Mucosa of stomach (tissue), 1 donor: ENCODE measurements around the gene S1PR3.

Experiments used
- H3K27me3 ChIP-seq: one replicate; pipeline ENCODE4 v1.7.0; 2013; ENCODE audit warnings: mild to moderate bottlenecking, low read length; ENCODE audit not compliant: control insufficient read depth, insufficient read depth
- H3K36me3 ChIP-seq: one replicate; pipeline ENCODE4 v1.7.0; 2013; ENCODE audit warnings: low read length; ENCODE audit not compliant: control insufficient read depth, insufficient read depth
- H3K4me1 ChIP-seq: one replicate; pipeline ENCODE4 v1.7.0; 2013; ENCODE audit warnings: mild to moderate bottlenecking, low read length; ENCODE audit not compliant: control insufficient read depth, insufficient read depth
- H3K4me3 ChIP-seq: one replicate; pipeline ENCODE4 v1.7.0; 2013; ENCODE audit warnings: low read length
- H3K9ac ChIP-seq: one replicate; pipeline ENCODE4 v1.7.0; 2013; ENCODE audit warnings: mild to moderate bottlenecking, low read length, moderate library complexity
- H3K9me3 ChIP-seq: one replicate; pipeline ENCODE4 v1.7.0; 2013; ENCODE audit warnings: mild to moderate bottlenecking, low read length, moderate library complexity; ENCODE audit not compliant: control insufficient read depth
- donor health status: Pancreatic carcinoma.

S1PR3 gene

GRCh38 chr9:88996921-88997235, 5.6 kb downstream of the S1PR3 start:
- Histone ChIP-seq H3K9me3 (no peaks in the 10 kb centered on the region), H3K9ac (no peak overlapping the region), H3K36me3 (no peaks in the 10 kb centered on the region), H3K27me3 (peaks cover 16% of the 10 kb centered on the region), H3K4me3 (no peak overlapping the region), H3K4me1 (peaks cover 25% of the 10 kb centered on the region)

GRCh38 chr9:88997646-88998045, 6.4 kb downstream of the S1PR3 start:
- Histone ChIP-seq H3K9me3 (no peaks in the 10 kb centered on the region), H3K36me3 (no peaks in the 10 kb centered on the region), H3K4me3 (no peak overlapping the region), H3K4me1 (peaks cover 19% of the 10 kb centered on the region), H3K9ac (no peak overlapping the region), H3K27me3 (peaks cover 9% of the 10 kb centered on the region)

- Histone ChIP-seq H3K9ac (no peak overlapping the region), H3K27me3 (peaks cover 8% of the 10 kb centered on the region), H3K4me1 (peaks cover 13% of the 10 kb centered on the region), H3K36me3 (no peaks in the 10 kb centered on the region), H3K4me3 (no peak overlapping the region), H3K9me3 (no peaks in the 10 kb centered on the region)
These were observed 7.2 kb downstream of the S1PR3 start for GRCh38 chr9:88998503-88998902.

GRCh38 chr9:88998911-88999310, 7.6 kb downstream of the S1PR3 start:
- Histone ChIP-seq H3K36me3 (no peaks in the 10 kb centered on the region), H3K27me3 (peaks cover 8% of the 10 kb centered on the region), H3K9me3 (no peaks in the 10 kb centered on the region), H3K4me3 (no peak overlapping the region), H3K4me1 (peaks cover 13% of the 10 kb centered on the region), H3K9ac (no peak overlapping the region)

- Histone ChIP-seq H3K36me3 (no peaks in the 10 kb centered on the region), H3K27me3 (peaks cover 8% of the 10 kb centered on the region), H3K9ac (no peak overlapping the region), H3K9me3 (no peaks in the 10 kb centered on the region), H3K4me3 (no peak overlapping the region), H3K4me1 (peaks cover 13% of the 10 kb centered on the region)
These were observed 9.1 kb downstream of the S1PR3 start for GRCh38 chr9:89000371-89000781.

GRCh38 chr9:89000973-89001916, 10.0 kb downstream of the S1PR3 start:
- H3K9ac ChIP-seq, result no peak overlapping the region
- no peaks in the 10 kb centered on the region for H3K9me3 ChIP-seq
- no peak overlapping the region for H3K4me3 ChIP-seq
- H3K27me3 ChIP-seq, result peaks cover 8% of the 10 kb centered on the region
- H3K36me3 ChIP-seq, result no peaks in the 10 kb centered on the region
- peaks cover 13% of the 10 kb centered on the region for H3K4me1 ChIP-seq

GRCh38 chr9:89001917-89002540, 10.8 kb downstream of the S1PR3 start:
- Histone ChIP-seq H3K9me3 (no peaks in the 10 kb centered on the region), H3K4me1 (peaks cover 9% of the 10 kb centered on the region), H3K36me3 (no peaks in the 10 kb centered on the region), H3K4me3 (no peak overlapping the region), H3K9ac (no peak overlapping the region), H3K27me3 (peaks cover 8% of the 10 kb centered on the region)

GRCh38 chr9:89002987-89003386, 11.7 kb downstream of the S1PR3 start:
- H3K4me1 ChIP-seq, result peaks cover 9% of the 10 kb centered on the region
- H3K36me3 ChIP-seq, result no peaks in the 10 kb centered on the region
- H3K9ac ChIP-seq, result no peak overlapping the region
- H3K9me3 ChIP-seq, result no peaks in the 10 kb centered on the region
- H3K4me3 ChIP-seq, result no peak overlapping the region
- H3K27me3 ChIP-seq, result peaks cover 8% of the 10 kb centered on the region

GRCh38 chr9:89005323-89005722, 14.1 kb downstream of the S1PR3 start:
- Histone ChIP-seq H3K9me3 (no peaks in the 10 kb centered on the region), H3K36me3 (no peaks in the 10 kb centered on the region), H3K27me3 (peaks cover 8% of the 10 kb centered on the region), H3K9ac (no peak overlapping the region), H3K4me3 (no peak overlapping the region), H3K4me1 (peaks cover 9% of the 10 kb centered on the region)

- H3K4me3 ChIP-seq, result no peak overlapping the region
- H3K27me3 ChIP-seq, result peaks cover 5% of the 10 kb centered on the region
- peaks cover 2% of the 10 kb centered on the region for H3K4me1 ChIP-seq
- no peak overlapping the region for H3K9ac ChIP-seq
- no peaks in the 10 kb centered on the region for H3K36me3 ChIP-seq
- H3K9me3 ChIP-seq, result no peaks in the 10 kb centered on the region
These were observed 15.0 kb downstream of the S1PR3 start for GRCh38 chr9:89006267-89006666.

GRCh38 chr9:89006996-89007967, 16.0 kb downstream of the S1PR3 start:
- Histone ChIP-seq H3K36me3 (no peaks in the 10 kb centered on the region), H3K4me1 (no peaks in the 10 kb centered on the region)

More at GRCh38 chr9:89006996-89007967, 16.0 kb downstream of the S1PR3 start:
- no peaks in the 10 kb centered on the region for H3K9me3 ChIP-seq
- H3K9ac ChIP-seq, result no peak overlapping the region
- no peak overlapping the region for H3K4me3 ChIP-seq
- no peaks in the 10 kb centered on the region for H3K27me3 ChIP-seq
